HG03025 (cell line): ENCODE measurements around the gene SLCO1A2.
A peak's percentile ranks its signal among the peaks of the same experiment; 100 is the strongest.

Experiments
- ATAC-seq: cut with Tn5 transposase; IDR thresholded peaks from one replicate; pipeline ENCODE4 v1.9.1; 2021; ENCODE audit warnings: mild to moderate bottlenecking, moderate library complexity; ENCODE audit not compliant: unreplicated experiment, low FRiP score

Gene SLCO1A2

DNA sequence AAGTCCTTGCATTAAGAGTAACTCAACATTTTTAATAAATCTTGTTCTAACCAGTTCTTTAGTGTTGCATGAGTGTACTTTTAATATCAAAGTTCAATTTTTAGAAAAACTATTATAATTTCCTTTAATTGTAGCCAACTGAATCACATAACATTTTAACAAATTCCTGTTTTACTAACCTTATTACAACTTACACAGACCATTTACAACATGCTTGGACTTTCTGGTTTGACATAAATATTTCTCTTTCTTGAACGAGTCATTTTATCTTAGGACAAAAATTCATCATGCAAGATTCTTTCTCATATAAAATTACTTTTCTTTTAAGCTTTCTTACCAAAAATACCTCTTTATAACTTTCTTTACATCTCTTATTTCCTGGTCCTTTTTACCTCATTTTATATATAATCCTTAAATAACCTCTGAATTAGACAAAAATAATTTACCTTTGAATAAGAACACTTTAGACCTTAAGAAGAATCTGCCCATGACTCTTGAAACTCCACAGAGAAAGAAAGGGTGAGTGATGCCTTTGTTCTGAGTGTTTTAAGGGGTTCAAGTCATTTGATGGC lies 3.9 kb downstream of the SLCO1A2 start:
- no peak for ATAC-seq

DNA sequence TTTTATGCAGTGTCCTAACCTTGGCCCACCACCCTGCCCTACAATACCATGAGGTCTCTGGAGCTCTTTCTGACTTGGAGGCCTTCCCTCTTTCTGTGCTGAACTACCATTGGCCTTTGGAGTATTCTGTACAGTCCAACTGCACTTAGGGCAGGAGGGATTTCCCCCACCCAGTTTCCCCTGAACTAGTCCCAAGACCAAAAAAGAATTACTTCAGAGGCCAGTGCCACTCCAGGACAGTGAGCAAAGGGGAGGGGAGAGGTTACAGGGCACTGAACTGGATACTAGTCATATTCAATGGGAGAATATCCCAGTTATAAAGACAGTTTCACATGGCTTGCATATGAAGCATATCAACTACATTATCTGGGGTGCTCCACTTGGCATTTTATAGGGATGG lies 6.1 kb downstream of the SLCO1A2 start:
- no peak for ATAC-seq

DNA sequence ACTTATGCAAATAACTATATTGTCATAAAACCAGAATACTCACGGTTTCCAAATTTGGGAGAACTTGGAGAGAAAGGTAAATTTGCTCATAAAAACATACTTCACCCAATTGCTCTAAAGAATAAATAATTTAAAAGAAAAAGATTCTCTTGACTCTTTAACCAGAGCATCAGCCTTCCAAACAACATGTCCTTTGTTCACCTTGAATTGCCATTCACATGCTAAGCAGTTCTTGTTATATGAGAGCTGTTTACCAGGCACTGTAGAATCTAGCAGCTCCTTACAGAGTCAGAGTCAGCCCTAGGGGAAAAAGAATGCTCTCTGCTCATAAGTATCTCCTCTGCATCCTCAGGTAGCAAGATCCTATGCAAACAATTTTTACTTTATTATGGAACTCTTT lies 10.2 kb downstream of the SLCO1A2 start:
- ATAC-seq: no peak

DNA sequence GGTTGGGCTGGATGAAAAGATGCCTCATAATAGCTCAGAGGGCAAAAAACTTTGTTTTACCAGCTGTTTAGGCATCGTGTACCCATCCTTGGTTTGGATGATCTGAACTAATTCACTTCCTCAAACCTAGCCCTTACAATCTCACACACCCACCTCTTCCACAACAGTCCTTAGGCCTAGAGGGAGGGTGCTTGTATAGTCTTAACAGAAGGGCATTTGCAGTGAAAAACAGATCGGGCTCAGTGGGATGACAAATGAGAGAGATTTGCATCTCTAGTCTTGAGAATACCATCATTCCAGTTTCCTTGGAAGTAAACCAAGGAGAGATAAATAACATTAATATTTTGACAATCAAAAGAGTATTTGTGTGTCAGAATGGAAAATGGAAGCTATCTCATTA lies 11.0 kb downstream of the SLCO1A2 start:
- ATAC-seq: no peak

DNA sequence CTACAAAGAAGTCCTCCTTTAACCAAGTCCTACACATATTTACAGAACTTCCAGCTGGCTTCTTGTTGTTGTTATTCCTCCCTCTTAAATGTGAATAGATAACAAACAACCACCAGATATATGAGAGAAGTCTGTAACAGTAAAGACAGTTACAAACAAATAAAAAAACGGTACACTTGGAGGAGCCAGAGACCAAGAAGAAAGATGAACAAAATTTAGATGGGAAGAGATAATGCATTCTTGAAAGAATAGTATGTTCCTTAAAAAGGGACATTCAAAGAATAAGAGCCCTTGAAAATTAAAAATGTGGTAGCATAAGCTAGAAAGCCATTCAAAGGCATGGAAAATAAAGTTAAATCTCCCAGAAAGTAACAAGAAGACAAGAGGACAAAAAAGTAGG lies 25.9 kb downstream of the SLCO1A2 start:
- no peak for ATAC-seq

DNA sequence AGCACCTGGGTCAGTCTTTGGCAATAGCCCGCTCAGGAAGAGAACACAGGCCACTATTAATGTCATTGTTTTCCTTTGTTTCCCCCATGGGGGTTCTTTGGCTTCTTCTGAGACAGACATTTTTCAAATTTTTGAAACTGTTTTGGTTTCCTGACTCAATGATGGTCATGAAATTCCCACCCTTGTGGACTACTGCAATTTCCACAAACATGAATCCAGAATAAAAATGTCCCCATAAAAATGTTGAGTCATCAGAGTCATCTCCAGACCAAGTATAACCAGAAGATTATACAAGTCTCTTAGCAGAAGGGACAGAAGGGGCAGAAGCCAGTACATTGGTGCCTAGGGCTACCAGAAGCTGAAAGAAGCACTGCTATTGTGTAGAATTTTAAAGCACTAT lies 29.1 kb downstream of the SLCO1A2 start:
- no peak for ATAC-seq

DNA sequence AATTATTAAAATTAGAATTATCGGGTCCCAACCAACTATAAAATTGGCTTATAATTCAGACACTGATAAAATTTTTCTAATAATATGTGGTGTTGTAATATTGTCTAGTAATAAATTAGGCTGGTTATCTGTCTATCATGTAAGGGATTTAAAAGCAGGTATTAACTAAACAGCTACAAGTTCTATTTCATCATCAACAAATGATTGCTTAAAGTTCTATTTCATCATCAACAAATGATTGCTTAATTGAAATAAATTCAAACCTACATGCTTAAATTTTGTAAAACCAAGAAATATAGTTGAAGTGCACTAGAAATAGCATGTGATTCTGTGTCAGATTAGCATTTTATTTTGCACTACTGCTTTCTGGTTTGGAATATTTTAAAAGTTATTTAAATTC lies 34.1 kb downstream of the SLCO1A2 start:
- no peak for ATAC-seq

DNA sequence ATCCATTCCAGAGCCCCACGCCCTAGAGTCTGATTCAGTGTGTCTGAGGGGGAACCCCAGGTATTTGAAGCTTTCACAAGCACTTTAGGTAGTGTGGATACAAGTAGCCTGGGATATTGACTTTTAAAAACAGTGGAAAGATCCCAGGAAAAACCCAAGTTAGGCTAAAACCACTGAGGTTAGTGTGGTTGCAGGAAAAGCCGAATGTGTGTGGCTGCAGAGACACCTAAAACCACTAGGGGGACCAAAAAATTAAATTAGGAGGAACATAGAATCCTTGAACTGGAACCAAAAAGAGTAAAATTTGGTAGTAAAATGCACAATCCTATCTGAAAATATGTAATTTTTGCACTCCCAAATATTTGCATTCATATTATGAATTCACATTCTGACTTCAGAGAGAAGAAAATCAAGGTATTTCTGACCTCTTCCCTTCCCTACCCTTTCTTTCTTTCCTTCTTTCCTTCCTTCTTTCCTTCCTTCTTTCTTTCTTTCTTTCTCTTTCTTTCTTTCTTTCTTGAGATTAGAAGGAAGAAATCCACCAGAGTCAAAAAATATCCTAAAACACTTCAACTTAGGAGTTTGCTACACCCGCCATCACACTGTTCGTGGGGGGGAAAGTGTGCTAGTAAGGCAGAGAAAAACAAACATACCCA lies 37.8 kb downstream of the SLCO1A2 start:
- peak; percentile 67 for ATAC-seq

DNA sequence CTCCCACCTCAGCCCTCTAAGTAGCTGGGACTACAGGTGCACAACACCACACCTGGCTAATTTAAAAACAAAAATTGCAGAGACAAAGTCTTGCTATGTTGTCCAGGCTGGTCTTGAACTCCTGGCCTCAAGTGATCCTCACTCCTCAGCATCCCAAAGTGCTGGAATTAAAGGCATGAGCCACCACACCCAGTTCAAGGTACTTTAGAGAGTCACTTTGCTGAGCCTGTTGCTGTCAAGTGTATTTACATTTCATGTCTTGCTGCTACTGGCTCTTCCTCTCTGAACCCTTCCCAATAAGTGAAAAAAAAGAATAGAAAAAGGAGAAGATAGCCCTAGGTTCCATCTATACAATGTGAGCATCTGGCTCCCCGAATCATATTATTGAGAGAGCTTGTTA lies 38.4 kb downstream of the SLCO1A2 start:
- ATAC-seq: no peak

DNA sequence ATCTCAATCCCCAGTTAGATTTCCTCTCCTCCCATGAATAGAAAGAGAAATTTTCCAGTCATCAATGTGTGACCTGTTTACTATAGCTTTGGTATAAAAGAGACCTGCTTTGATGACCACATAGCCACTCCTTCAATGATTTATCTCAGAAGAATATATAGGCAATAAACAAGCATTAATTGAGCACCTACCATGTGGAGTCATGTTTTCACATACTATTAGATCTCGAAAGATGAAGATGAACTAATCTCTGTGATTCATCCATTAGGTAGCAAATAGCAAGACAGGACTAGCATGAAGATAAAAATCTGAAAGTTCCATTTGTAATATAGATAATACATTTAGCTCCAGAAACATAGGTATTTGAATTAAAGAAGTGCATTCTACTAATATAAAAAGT lies 40.5 kb downstream of the SLCO1A2 start:
- no peak for ATAC-seq

DNA sequence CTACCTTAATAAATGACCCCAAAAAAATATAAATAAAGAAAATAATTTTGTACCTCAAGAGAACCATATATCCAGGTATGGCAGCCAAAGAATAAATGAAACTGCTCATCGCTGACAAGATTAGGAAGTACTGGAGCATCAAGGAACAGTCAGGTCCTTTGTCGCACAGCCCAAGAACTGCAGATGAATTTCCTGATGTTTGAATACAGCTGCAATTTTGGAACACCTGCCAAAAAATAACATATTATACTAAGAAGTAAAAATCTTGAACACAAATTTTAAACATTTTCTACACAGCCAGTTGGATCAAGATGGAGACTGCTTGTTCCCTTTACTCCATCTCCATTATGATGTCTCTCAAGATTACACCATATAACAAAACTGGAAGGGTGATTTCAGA lies 42.6 kb downstream of the SLCO1A2 start:
- ATAC-seq: no peak

DNA sequence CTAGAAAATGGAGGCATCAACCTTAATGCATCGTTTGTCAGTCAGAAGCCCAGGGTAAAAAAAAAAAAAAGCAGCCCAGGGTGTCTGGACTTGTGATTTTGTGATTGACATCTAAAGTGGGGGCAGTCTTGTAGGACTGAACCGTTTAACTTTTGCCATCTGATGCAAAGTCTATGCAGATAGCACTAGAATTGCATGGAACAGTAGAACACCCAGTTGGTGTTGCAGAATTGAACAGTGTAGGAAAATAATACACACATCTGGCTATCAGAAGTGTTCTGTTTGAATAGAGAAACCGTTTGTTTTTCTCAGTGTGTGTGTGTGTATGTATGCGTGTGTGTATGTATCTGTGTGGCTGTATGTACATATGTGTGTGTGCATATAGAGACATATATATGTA lies 45.0 kb downstream of the SLCO1A2 start:
- ATAC-seq: no peak

DNA sequence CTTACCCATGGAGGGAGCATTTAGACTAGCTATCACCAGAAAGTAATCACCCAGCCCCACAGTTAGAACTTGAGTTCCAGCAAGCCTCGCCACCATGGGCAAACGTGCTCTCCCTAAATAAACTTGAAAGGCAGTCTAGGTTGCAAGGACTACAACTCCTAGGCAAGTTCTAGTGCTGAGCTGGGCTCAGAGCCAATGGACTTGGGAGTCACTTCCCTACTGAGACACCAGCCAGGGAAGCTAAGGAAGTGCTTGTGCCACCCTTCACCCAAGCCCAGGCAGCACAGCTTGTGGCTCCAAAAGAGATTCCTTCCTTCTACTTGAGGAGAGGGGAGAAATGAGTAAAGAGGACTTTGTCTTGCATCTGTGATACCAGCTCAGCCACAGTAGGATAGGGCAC lies 57.9 kb downstream of the SLCO1A2 start:
- ATAC-seq: no peak

DNA sequence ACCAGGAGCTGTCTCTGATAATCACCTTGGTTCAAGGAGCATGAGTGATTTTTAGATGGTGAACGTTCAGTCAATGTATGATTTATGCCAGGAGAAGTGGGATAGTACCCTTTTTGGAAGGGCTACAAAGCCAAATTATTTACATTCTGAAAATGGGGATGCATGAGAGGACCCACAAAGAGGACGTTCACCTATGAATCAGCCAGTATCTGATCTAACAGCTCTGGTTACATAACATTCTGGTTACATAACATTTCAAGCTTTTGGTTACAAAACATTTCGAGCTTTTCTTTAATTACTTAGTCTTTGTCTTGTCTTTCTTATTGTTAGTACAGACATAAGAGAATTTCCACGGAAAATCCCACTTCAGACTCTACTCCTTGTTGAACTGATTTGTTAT lies 68.8 kb downstream of the SLCO1A2 start:
- no peak for ATAC-seq

DNA sequence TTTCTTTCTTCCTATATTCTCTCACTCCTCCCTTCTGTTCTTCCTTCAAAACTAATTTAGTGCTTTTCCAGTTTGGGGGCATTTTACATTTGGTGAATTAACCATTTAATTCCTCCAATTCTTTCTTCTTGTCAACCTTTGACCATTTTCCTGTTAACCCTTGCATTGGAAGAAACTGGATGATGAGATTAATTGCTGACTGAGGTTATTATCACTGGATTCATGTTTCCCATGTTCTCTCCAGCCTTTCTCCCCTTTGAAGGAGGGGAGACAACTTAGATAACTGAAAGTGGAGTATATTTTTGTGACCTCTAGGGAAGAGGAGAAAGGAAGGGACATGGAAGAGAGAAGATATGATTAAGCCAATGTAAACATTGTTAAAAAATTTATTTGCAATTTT lies 70.5 kb downstream of the SLCO1A2 start:
- ATAC-seq: no peak

DNA sequence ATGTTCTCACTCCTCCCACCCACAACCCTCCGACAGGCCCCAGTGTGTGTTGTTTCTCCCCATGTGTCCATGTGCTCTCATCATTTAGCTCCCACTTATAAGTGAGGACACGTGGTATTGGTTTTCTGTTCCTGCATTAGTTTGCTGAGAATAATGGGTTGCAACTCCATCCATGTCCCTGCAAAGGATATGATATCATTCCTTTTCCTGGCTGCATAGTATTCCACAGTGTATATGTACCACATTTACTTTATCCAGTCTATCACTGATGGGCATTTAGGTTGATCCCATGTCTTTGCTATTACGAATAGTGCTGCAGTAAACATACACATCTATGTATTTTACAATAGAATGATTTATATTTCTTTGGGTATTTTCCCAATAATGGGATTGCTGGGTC lies 77.5 kb downstream of the SLCO1A2 start:
- no peak for ATAC-seq

DNA sequence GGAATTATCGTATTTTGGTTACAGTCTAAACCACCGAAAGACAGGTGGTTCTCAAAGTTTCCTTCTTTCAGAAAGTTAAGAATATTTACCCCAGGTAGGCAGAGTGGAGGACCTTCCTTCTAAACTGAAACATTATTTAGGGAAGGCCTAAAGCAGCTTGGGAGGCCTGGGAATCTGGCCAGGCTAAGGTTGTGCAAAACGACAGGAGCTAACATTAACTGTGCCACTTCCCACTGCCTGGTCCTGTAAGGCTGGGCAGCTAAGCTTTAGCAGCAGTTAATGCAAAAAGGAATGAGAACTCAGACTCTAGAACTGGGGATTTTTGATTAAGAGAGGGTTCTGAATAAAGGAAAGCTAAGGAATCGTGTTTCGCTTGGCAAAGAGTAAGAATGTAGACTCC lies 82.6 kb downstream of the SLCO1A2 start:
- no peak for ATAC-seq

DNA sequence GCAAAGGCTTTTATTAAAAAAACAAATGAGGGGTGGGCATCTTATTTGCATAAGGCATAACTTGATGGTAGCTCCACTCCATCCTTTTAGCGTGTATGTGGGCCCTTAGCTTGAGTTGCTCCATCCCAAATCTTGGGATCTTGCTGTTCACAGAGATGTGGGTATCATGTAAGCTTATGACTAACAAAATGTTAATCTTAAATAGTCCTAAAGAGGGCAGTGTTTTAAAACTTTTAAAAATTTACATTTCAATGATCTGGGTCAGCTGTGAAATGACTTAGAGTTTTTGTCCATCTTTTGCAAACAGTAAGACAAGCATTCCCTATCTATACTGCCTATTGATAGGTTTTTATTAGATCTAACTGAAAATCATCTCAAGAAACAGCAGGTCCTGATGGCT lies 86.0 kb downstream of the SLCO1A2 start:
- ATAC-seq: no peak

DNA sequence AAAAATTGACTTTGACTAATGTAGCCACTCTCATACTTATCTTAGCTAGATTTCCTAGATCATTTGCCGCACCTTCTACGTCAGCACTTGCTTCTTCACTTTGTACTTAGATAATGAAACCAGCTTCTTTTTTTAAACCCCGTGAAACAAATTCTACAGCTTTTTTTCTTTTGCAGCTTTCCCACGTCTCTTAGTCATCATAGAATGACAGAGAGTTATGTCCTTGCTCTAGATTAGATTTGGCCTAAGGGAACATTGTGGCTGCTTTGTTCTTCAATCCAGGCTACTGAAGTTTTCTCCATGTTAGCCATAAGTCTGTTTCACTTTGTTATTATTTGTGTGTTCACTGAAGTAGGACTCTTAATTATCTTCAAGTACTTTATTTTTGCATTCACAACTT lies 94.9 kb downstream of the SLCO1A2 start:
- ATAC-seq: no peak

DNA sequence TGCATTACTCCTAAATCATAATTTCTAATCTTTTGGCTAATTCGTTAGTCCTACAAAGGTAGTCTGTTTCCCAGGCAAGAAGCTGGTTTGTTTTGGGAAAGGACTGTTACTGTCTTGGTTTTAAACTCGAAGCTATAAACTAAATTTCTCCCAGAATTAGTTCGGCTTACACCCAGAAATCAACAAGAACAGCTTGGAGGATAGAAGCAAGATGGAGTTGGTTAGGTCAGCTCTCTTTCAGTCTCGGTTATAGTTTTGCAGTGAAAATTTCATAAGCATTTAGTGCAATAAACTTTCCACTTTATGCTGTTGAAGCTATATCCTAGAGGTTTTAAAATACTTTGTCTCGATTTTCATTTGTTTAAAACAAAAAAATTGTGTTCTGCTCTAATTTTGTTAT lies 100.3 kb downstream of the SLCO1A2 start:
- ATAC-seq: no peak

DNA sequence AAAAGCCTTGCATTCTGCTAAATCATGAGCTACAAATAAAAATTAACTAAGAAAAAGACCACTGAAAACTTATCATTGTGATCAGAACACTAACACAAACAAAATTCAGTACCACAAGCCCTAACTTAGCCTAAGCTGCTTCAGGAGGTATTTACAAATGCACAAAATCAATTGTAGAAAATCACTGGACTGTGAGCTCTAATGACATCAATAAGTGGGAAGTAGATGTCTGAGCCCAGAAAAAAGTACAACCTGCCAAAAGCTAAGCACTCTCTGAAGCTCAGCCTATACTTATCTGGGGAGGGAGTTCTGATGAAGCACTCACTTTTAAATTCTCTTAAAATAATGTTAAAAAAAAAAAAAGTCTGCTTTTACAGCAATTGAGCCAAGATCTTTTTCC lies 110.8 kb downstream of the SLCO1A2 start:
- ATAC-seq: no peak

DNA sequence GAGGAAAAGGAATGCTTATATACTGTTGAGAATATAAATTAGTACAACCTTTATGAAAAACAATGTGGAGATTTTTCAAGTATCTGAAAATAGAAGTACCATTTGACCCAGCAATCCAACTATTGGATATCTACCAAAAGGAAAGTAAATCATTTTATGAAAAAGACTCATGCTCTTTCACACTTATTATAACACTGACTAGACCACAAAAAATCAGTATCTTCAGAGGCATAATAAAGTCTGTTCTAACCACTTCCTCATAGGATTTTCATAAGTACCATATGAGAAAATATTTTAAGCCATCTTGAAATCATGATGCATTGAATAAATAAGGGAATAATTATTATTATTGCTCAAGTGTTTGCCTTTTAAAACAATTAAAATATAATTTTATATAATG lies 112.9 kb downstream of the SLCO1A2 start:
- ATAC-seq: no peak

DNA sequence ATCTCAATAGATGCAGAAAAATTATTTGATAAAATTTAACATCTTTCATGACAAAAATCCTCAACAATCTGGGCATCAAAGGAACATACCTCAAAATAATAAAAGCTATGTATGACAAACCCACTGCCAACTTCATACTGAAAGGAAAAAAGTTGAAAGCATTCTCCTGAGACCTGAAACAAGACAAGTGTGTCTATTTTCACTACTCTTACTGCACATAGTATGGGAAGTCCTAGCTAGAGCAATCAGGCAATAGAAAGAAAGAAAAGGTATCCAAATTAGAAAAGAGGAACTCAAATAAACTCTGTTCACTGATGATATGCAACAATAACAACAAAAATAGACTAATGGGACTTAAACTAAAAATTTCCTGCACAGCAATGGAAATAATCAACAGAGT lies 113.6 kb downstream of the SLCO1A2 start:
- no peak for ATAC-seq
